ENCODE measurements around the gene RAB3C.

- TF ChIP-seq PREB (CRISPR knock-in tag; IDR thresholded peaks at IDR 0.05; ENCODE audit: borderline replicate concordance) (no peak), CREM (CRISPR knock-in tag; IDR thresholded peaks at IDR 0.05) (no peak)
Measured at GRCh38 chr5:58885260-58885659, 302.4 kb downstream of the RAB3C start.
